IMR-90 (cell line): ENCODE results near the gene TMEM63A. TPM values are rescaled to one million over a fixed set of nuclear protein-coding genes. Genes with fewer than 3 reads are reported as not detected.

Experiments used
- ATAC-seq: fragments of 200-7000 bp; cut with Tn5 transposase; 2 replicates; pipeline ENCODE4 v1.9.1; 2020; ENCODE audit warnings: low read depth, mild to moderate bottlenecking, moderate library complexity
- BruUV-seq: library from RNA; stranded (reverse); fragments of 400-500 nt; replicated peaks from 2 replicates; lab custom pipeline; 2021; lab: Mats Ljungman, UMichigan
- CTCF ChIA-PET: fragments of 300-600 bp; formaldehyde crosslinking; extraction: SDS; loops from one replicate; lab custom pipeline; 2021; ENCODE audit warnings: antibody characterized with exemption; lab: Yijun Ruan, JAX
- POLR2A ChIA-PET: fragments of 300-600 bp; sonication (Branson Sonifier 250); formaldehyde crosslinking; loops from one replicate; lab custom pipeline; 2022; ENCODE audit warnings: antibody characterized with exemption; ENCODE audit not compliant: unreplicated experiment; lab: Charles Lee
- DNase-seq: peaks from one replicate; pipeline ENCODE4 v3.0.0; 2013
- H2AFZ ChIP-seq: replicated peaks from 2 replicates; pipeline ENCODE3; 2013; ENCODE audit warnings: low read length, mild to moderate bottlenecking; ENCODE audit not compliant: poor library complexity
- H2AK5ac ChIP-seq: 2 replicates; pipeline ENCODE4 v1.6.1; 2013; ENCODE audit warnings: low read depth, low read length, inconsistent platforms
- H2AK9ac ChIP-seq: replicated peaks from 2 replicates; pipeline ENCODE3; 2013; ENCODE audit warnings: mild to moderate bottlenecking, low read depth, low read length, moderate library complexity; ENCODE audit not compliant: poor library complexity
- H2BK120ac ChIP-seq: 2 replicates; pipeline ENCODE4 v1.6.1; 2013; ENCODE audit warnings: low read depth, low read length, inconsistent platforms
- H2BK15ac ChIP-seq: 3 replicates; pipeline ENCODE4 v1.6.1; 2013; ENCODE audit warnings: low read depth, low read length, inconsistent platforms
- H2BK20ac ChIP-seq: 2 replicates; pipeline ENCODE4 v1.6.1; 2013; ENCODE audit warnings: low read depth, mild to moderate bottlenecking, inconsistent platforms, low read length, moderate library complexity
- H2BK5ac ChIP-seq: 2 replicates; pipeline ENCODE4 v1.6.1; 2013; ENCODE audit warnings: mild to moderate bottlenecking, low read depth, low read length, inconsistent platforms; ENCODE audit not compliant: poor library complexity, severe bottlenecking
- H3K14ac ChIP-seq: replicated peaks from 2 replicates; pipeline ENCODE4 v1.6.1; 2013; ENCODE audit warnings: low read depth, low read length, inconsistent platforms
- H3K18ac ChIP-seq: 2 replicates; pipeline ENCODE4 v1.6.1; 2013; ENCODE audit warnings: low read depth, low read length, control low read depth
- H3K23ac ChIP-seq: 2 replicates; pipeline ENCODE4 v1.6.1; 2013; ENCODE audit warnings: low read depth, low read length, inconsistent platforms
- H3K27ac ChIP-seq: 2 replicates; pipeline ENCODE4 v1.5.1; 2013; ENCODE audit warnings: mild to moderate bottlenecking, control low read depth, low read length; ENCODE audit not compliant: insufficient read depth
- H3K27me3 ChIP-seq: 2 replicates; pipeline ENCODE4 v1.6.1; 2013; ENCODE audit warnings: low read length; ENCODE audit not compliant: control insufficient read depth, insufficient read depth
- H3K36me3 ChIP-seq: 2 replicates; pipeline ENCODE4 v1.6.1; 2013; ENCODE audit warnings: low read length, mixed read lengths; ENCODE audit not compliant: control insufficient read depth, insufficient read depth
- H3K4ac ChIP-seq: 2 replicates; pipeline ENCODE4 v1.6.1; 2013; ENCODE audit warnings: low read depth, low read length, inconsistent platforms
- H3K4me1 ChIP-seq: 2 replicates; pipeline ENCODE4 v1.6.1; 2013; ENCODE audit warnings: low read length, mixed read lengths; ENCODE audit not compliant: control insufficient read depth, insufficient read depth
- H3K4me2 ChIP-seq: 2 replicates; pipeline ENCODE4 v1.6.1; 2013; ENCODE audit warnings: low read depth, mild to moderate bottlenecking, control low read depth, low read length, moderate library complexity
- H3K4me3 ChIP-seq: 2 replicates; pipeline ENCODE4 v1.5.1; 2013; ENCODE audit warnings: low read depth, mild to moderate bottlenecking, control low read depth, low read length, moderate library complexity; ENCODE audit not compliant: insufficient read depth
- H3K56ac ChIP-seq: 2 replicates; pipeline ENCODE4 v1.6.1; 2013; ENCODE audit warnings: low read length, inconsistent platforms; ENCODE audit not compliant: insufficient read depth; ENCODE audit errors: extremely low read depth
- H3K79me1 ChIP-seq, 2 experiments: 2 replicates each; pipeline ENCODE4 v1.6.1; 2013; ENCODE audit warnings: low read length in 2 of 2, inconsistent platforms in 1 of 2, low read depth in 1 of 2
- H3K9ac ChIP-seq: 2 replicates; pipeline ENCODE4 v1.6.1; 2013; ENCODE audit warnings: low read depth, low read length, control low read depth
- H3K9me1 ChIP-seq: 2 replicates; pipeline ENCODE4 v1.6.1; 2013; ENCODE audit warnings: low read length, inconsistent platforms; ENCODE audit not compliant: insufficient read depth
- H3K9me3 ChIP-seq: 2 replicates; pipeline ENCODE4 v1.6.1; 2013; ENCODE audit warnings: low read length; ENCODE audit not compliant: control insufficient read depth, insufficient read depth
- H4K20me1 ChIP-seq: 2 replicates; pipeline ENCODE4 v1.6.1; 2013; ENCODE audit warnings: low read length, inconsistent platforms; ENCODE audit not compliant: insufficient read depth
- H4K5ac ChIP-seq: 2 replicates; pipeline ENCODE4 v1.6.1; 2013; ENCODE audit warnings: mild to moderate bottlenecking, low read depth, low read length, control low read depth
- H4K8ac ChIP-seq, 2 experiments: 2 replicates each; pipeline ENCODE4 v1.6.1; 2013; ENCODE audit warnings: low read depth in 2 of 2, low read length in 2 of 2, control low read depth in 1 of 2, inconsistent platforms in 1 of 2
- H4K91ac ChIP-seq: 2 replicates; pipeline ENCODE4 v1.6.1; 2013; ENCODE audit warnings: low read depth, low read length, inconsistent platforms; ENCODE audit not compliant: insufficient read depth
- BHLHE40 ChIP-seq: fragments of 150-350 bp; IDR thresholded peaks from 2 replicates; pipeline ENCODE4 v1.6.1; 2016; ENCODE audit warnings: mild to moderate bottlenecking, low read depth, low read length
- CHD1 ChIP-seq: IDR thresholded peaks from 2 replicates; pipeline ENCODE4 v1.6.1; 2012; ENCODE audit warnings: low read depth, low read length, improper control_type of control experiment
- CTCF ChIP-seq: conservative IDR thresholded peaks from 2 replicates; pipeline ENCODE4 v1.5.1; 2012; ENCODE audit warnings: mild to moderate bottlenecking, low read depth, low read length, improper control_type of control experiment
- ELK1 ChIP-seq: fragments of 150-350 bp; IDR thresholded peaks from 2 replicates; pipeline ENCODE4 v1.6.1; 2016; ENCODE audit warnings: low read depth, mild to moderate bottlenecking, low read length, moderate library complexity, borderline replicate concordance
- FOS ChIP-seq: fragments of 150-350 bp; IDR thresholded peaks from 2 replicates; pipeline ENCODE4 v1.6.1; 2016; ENCODE audit warnings: low read depth, low read length
- MAFK ChIP-seq: IDR thresholded peaks from 2 replicates; pipeline ENCODE4 v1.6.1; 2012; ENCODE audit warnings: low read depth, low read length, improper control_type of control experiment
- MXI1 ChIP-seq: IDR thresholded peaks from 2 replicates; pipeline ENCODE4 v1.6.1; 2012; ENCODE audit warnings: low read depth, mild to moderate bottlenecking, low read length, moderate library complexity, borderline replicate concordance
- NFE2L2 ChIP-seq: fragments of 150-350 bp; IDR thresholded peaks from 2 replicates; pipeline ENCODE4 v1.6.1; 2016; ENCODE audit warnings: low read depth, mild to moderate bottlenecking, low read length
- POLR2A ChIP-seq: IDR thresholded peaks from 2 replicates; pipeline ENCODE4 v1.6.1; 2012; ENCODE audit warnings: mild to moderate bottlenecking, low read depth, low read length
- RCOR1 ChIP-seq: IDR thresholded peaks from 2 replicates; pipeline ENCODE4 v1.6.1; 2012; ENCODE audit warnings: mild to moderate bottlenecking, low read length, improper control_type of control experiment; ENCODE audit not compliant: insufficient replicate concordance
- RFX5 ChIP-seq: IDR thresholded peaks from 2 replicates; pipeline ENCODE4 v1.8.0; 2012; ENCODE audit warnings: low read depth, mild to moderate bottlenecking, low read length, moderate library complexity
- SMC3 ChIP-seq: fragments of 150-350 bp; IDR thresholded peaks from 2 replicates; pipeline ENCODE4 v1.6.1; 2016; ENCODE audit warnings: low read depth, mild to moderate bottlenecking, antibody characterized with exemption, low read length, moderate library complexity
- WGBS, 2 experiments: methylation state at CpG; one replicate each; pipeline versions ENCODE4 v1.1.5 to v1.1.7; 2013; ENCODE audit warnings: missing lambda C conversion rate in 2 of 2; ENCODE audit not compliant: insufficient read length in 1 of 2; ENCODE audit errors: extremely low coverage in 2 of 2; 5-methylcytosine and 5-hydroxymethylcytosine counted together
- dilution Hi-C: fragments of 300-500 bp; cut with HindIII; formaldehyde crosslinking; loops from one replicate; pipeline ENCODE4 v1.14.3; 2018; ENCODE audit warnings: low sequenced_read_pairs; ENCODE audit not compliant: unreplicated experiment
- in situ Hi-C: fragments of 300-500 bp; cut with MboI; formaldehyde crosslinking; loops from 3 replicates; pipeline ENCODE4 v1.14.3; 2019; ENCODE audit warnings: low sequenced_read_pairs, inconsistent platforms, mixed read lengths
- intact Hi-C: fragments of 100-400 bp; cut with micrococcal nuclease; formaldehyde crosslinking; loops from 2 replicates; pipeline ENCODE4 v1.10.0; 2022
- polyA plus RNA-seq, 3 experiments: library from polyadenylated mRNA; depleted of rRNA; stranded (reverse); fragments of >200 nt; gene quantifications; 2 replicates each; pipeline ENCODE4 v1.2.3, GENCODE V29; 2012; ENCODE audit warnings: low replicate concordance in 1 of 3
- total RNA-seq: library from RNA; depleted of rRNA; stranded (reverse); fragments of >200 nt; gene quantifications from 2 replicates; pipeline ENCODE4 v1.2.3, GENCODE V29; 2012

The TMEM63A gene
- total and polyA plus RNA-seq, 2 of the 4 experiments (the other 2 are of a cell fraction), result 4.7 to 23.3 TPM

GRCh38 chr1:225931270-225932136 lies 49.3 kb upstream of the TMEM63A start (continued):
- TF ChIP-seq ELK1, result no peak

- Histone ChIP-seq H3K56ac (no peak overlapping the region), H3K4me3 (no peak overlapping the region), H2AK5ac (no peak overlapping the region), H2BK15ac (no peak overlapping the region), H3K27me3 (no peaks in the 10 kb centered on the region), H3K23ac (no peak overlapping the region), H4K91ac (no peak overlapping the region), H2BK120ac (no peak overlapping the region), H3K9ac (no peak overlapping the region), H4K20me1 (no peaks in the 10 kb centered on the region), H4K8ac (no peak overlapping the region), H3K9me3 (no peaks in the 10 kb centered on the region), H3K4ac (no peak overlapping the region), H3K4me2 (no peak overlapping the region), H4K5ac (no peak overlapping the region), H3K4me1 (no peaks in the 10 kb centered on the region), H3K36me3 (no peaks in the 10 kb centered on the region), H2AK9ac (no peak overlapping the region), H3K79me1 (no peaks in the 10 kb centered on the region), H3K18ac (no peak overlapping the region), H2AFZ (no peak overlapping the region), H2BK20ac (no peak overlapping the region), H2BK5ac (no peak overlapping the region), H3K9me1 (no peaks in the 10 kb centered on the region; the same call in 1 of the 2 replicates), H3K27ac (no peak overlapping the region), H3K14ac (no peak overlapping the region)
- no TSS peak for BruUV-seq
- no peak for DNase-seq
- TF ChIP-seq BHLHE40, result no peak
- TF ChIP-seq FOS, result no peak
- TF ChIP-seq SMC3, result no peak
- TF ChIP-seq RFX5, result no peak
- TF ChIP-seq MAFK, result no peak
- TF ChIP-seq CTCF, result no peak
- no peak for TF ChIP-seq RCOR1
- TF ChIP-seq ELK1, result no peak
- TF ChIP-seq MXI1, result no peak
- no peak for TF ChIP-seq POLR2A
- TF ChIP-seq CHD1, result no peak
- no peak for TF ChIP-seq NFE2L2
- ChIA-PET POLR2A (no interaction called here), CTCF (interaction anchor here (0.7 kb wide), 1 partner anchor 10 kb away, joined by 3 read pairs; no protein-coding TSS in a partner anchor)
- ATAC-seq, result no peak
- in situ Hi-C loops, result no loop called here
- intact Hi-C loops, result no loop called here
- WGBS, 2 experiments, result no CpG with 5 or more reads among the region's 2 CpGs
- dilution Hi-C loops, result no loop called here
Measured at GRCh38 chr1:225930566-225930965, 48.4 kb upstream of the TMEM63A start.
